NCI-H510A (cell line): ENCODE results near the gene FKBP1C.

Source experiments
- DNase-seq: peaks from one replicate; lab custom pipeline; 2025; lab: John Stamatoyannopoulos, UW

The FKBP1C gene

GRCh38 chr6:63261820-63262219, 50.6 kb downstream of the FKBP1C start:
- no peak for DNase-seq
